ENCODE data around the gene PAFAH2. TPM values are rescaled to one million over a fixed set of nuclear protein-coding genes. Genes with fewer than 3 reads are reported as not detected.
A peak's percentile ranks its signal among the peaks of the same experiment; 100 is the strongest.

Gene PAFAH2
- total and polyA plus RNA-seq, 2 of the 13 experiments (the other 11 are each of a cell fraction or from before 2014, with no cell fraction given), result 6.9 to 9.4 TPM

- TF ChIP-seq POLR2AphosphoS5 (IDR thresholded peaks at IDR 0.05; ENCODE audit: low read depth, low read length) (no peak), GPN1 (CRISPR knock-in tag; IDR thresholded peaks at IDR 0.05; ENCODE audit: borderline replicate concordance) (no peak), PCBP2 (optimal IDR thresholded peaks at IDR 0.05; ENCODE audit: low read depth, low read length, poor library complexity, severe bottlenecking) (no peak), ZFY (CRISPR knock-in tag; IDR thresholded peaks at IDR 0.05) (peak; percentile 31; the same call in 1 of the 2 replicates), ZNF883 (CRISPR knock-in tag; IDR thresholded peaks at IDR 0.05; ENCODE audit: not compliant biosample characterization) (no peak), ZNF282 (IDR thresholded peaks at IDR 0.05; ENCODE audit: partially characterized antibody) (no peak), ZNF275 (CRISPR knock-in tag; IDR thresholded peaks at IDR 0.05; ENCODE audit: borderline replicate concordance) (no peak), NPAS2 (CRISPR knock-in tag; IDR thresholded peaks at IDR 0.05; ENCODE audit: borderline replicate concordance) (no peak), ZNF720 (CRISPR knock-in tag; IDR thresholded peaks at IDR 0.05) (no peak), ZNF318 (CRISPR knock-in tag; IDR thresholded peaks at IDR 0.05) (no peak), ETV5 (CRISPR knock-in tag; IDR thresholded peaks at IDR 0.05; ENCODE audit: borderline replicate concordance) (no peak), ZFP90 (CRISPR knock-in tag; IDR thresholded peaks at IDR 0.05; ENCODE audit: borderline replicate concordance) (no peak), NR0B2 (CRISPR knock-in tag; IDR thresholded peaks at IDR 0.05) (no peak), KDM2A (CRISPR knock-in tag; IDR thresholded peaks at IDR 0.05; ENCODE audit: borderline replicate concordance, low read depth) (0 out of 2 replicates have a peak, but pooled peaks have one; percentile 39), ZNF564 (CRISPR knock-in tag; IDR thresholded peaks at IDR 0.05) (no peak), ZNF687 (CRISPR knock-in tag; IDR thresholded peaks at IDR 0.05) (peak; percentile 61)
Observed at GRCh38 chr1:26028490-26028980, 30.7 kb upstream of the PAFAH2 start (continued).
